Subcutaneous adipose tissue (tissue), 4 donors: ENCODE measurements around the gene HEG1. TPM values are rescaled to one million over a fixed set of nuclear protein-coding genes. Genes with fewer than 3 reads are reported as not detected.

Source experiments
- total RNA-seq, 4 donors: library from RNA; depleted of rRNA; stranded (reverse); fragments of >200 nt; gene quantifications; one replicate each; pipeline ENCODE4 v1.1.0, GENCODE V29; 2016
- TF ChIP-seq, protein P1 (sequence below): fragments of 450-650 bp; IDR thresholded peaks from one replicate; pipeline ENCODE4 v1.5.1; 2016; ENCODE audit warnings: low read depth, mild to moderate bottlenecking, control low read depth, antibody characterized with exemption, moderate library complexity

Gene HEG1, protein sequence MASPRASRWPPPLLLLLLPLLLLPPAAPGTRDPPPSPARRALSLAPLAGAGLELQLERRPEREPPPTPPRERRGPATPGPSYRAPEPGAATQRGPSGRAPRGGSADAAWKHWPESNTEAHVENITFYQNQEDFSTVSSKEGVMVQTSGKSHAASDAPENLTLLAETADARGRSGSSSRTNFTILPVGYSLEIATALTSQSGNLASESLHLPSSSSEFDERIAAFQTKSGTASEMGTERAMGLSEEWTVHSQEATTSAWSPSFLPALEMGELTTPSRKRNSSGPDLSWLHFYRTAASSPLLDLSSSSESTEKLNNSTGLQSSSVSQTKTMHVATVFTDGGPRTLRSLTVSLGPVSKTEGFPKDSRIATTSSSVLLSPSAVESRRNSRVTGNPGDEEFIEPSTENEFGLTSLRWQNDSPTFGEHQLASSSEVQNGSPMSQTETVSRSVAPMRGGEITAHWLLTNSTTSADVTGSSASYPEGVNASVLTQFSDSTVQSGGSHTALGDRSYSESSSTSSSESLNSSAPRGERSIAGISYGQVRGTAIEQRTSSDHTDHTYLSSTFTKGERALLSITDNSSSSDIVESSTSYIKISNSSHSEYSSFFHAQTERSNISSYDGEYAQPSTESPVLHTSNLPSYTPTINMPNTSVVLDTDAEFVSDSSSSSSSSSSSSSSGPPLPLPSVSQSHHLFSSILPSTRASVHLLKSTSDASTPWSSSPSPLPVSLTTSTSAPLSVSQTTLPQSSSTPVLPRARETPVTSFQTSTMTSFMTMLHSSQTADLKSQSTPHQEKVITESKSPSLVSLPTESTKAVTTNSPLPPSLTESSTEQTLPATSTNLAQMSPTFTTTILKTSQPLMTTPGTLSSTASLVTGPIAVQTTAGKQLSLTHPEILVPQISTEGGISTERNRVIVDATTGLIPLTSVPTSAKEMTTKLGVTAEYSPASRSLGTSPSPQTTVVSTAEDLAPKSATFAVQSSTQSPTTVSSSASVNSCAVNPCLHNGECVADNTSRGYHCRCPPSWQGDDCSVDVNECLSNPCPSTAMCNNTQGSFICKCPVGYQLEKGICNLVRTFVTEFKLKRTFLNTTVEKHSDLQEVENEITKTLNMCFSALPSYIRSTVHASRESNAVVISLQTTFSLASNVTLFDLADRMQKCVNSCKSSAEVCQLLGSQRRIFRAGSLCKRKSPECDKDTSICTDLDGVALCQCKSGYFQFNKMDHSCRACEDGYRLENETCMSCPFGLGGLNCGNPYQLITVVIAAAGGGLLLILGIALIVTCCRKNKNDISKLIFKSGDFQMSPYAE (N-terminal part only)
- total RNA-seq = 10 to 100 TPM; 26.7 to 72.5 (median 36.2) TPM

DNA sequence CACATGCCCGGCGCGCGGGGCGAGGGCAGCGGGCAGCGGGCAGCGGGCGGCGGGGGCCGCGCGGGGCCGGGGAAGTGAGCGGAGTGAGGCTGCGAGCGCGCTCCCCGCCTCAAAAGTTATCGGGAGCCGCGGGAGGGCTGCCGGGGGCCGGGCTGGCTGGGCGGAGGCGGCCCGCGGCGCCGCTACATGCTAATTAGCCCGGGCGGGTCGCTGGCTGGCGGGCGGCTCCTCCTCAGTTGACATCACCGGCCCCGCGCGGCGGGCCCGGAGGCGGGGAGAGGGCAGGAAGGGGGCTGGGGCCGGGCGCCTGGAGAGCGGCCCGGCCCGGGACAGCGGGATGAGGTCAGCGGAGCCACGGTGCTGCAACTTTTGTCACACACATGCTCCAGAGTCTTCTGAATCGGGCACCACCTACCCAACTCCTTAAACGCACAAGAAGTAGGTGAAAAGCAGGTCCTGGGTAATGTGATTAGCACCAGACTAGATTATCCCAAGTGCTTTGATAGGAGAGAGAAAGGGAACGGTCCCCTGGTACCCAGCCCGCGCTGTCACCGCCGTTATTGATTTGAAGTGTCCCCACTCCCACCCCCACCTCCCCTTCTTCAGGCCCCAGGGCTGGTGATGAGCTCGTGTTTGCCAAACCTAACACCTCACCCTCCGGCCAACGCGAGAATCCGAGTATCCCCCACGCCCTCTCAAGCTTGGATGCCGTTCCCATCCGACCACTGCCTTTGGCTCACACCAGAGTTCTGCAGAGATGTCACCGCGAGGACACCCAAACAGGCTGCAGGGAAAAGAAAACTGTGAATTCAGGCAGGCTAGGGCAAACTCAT, at the start of gene HEG1:
Gene HEG1, minus strand, starts transcription at position 85 of the 833 bp plus-strand sequence. CDS start 107 bp downstream, outside the sequence.
- TF ChIP-seq, protein P1, sequence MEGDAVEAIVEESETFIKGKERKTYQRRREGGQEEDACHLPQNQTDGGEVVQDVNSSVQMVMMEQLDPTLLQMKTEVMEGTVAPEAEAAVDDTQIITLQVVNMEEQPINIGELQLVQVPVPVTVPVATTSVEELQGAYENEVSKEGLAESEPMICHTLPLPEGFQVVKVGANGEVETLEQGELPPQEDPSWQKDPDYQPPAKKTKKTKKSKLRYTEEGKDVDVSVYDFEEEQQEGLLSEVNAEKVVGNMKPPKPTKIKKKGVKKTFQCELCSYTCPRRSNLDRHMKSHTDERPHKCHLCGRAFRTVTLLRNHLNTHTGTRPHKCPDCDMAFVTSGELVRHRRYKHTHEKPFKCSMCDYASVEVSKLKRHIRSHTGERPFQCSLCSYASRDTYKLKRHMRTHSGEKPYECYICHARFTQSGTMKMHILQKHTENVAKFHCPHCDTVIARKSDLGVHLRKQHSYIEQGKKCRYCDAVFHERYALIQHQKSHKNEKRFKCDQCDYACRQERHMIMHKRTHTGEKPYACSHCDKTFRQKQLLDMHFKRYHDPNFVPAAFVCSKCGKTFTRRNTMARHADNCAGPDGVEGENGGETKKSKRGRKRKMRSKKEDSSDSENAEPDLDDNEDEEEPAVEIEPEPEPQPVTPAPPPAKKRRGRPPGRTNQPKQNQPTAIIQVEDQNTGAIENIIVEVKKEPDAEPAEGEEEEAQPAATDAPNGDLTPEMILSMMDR = no peak

DNA sequence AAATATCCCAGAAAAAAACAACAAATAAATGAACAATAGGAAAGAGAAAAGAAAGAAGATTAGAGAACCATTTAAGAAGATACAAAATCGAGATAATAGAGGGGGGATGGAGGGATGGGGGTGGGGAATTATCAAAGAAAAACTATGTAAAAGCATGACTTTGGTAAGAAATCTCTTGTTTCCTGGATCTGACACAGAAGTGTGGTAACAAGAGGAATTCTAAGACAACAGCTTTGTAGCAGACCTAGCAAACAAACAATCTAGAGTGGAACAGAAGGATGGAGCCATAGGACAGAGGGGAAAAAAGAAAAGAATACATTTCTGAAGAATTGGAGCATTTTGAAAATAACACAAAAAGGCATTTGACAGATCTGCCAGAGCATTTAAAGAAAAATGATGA, 49.3 kb upstream of the HEG1 start:
- TF ChIP-seq, protein P1 = no peak

DNA sequence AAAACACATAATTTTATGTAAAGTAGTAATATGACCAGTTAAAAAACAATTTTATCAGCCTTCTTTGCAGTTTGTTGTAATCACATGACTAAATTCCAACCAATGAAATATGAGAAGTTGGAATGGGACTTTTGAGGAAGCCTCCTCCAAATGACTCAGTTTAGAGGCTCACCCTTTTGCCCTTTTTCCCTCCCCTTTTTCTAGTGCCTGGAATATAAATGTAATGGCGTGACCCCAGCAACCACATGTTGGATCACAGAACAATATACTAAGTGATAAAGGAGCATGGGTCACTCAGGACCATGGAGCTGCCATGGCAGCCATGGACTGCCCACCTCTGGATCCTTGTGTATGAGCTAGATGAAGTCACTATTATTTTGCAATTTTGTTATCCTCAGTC, 48.8 kb upstream of the HEG1 start:
- TF ChIP-seq, protein P1 = no peak

DNA sequence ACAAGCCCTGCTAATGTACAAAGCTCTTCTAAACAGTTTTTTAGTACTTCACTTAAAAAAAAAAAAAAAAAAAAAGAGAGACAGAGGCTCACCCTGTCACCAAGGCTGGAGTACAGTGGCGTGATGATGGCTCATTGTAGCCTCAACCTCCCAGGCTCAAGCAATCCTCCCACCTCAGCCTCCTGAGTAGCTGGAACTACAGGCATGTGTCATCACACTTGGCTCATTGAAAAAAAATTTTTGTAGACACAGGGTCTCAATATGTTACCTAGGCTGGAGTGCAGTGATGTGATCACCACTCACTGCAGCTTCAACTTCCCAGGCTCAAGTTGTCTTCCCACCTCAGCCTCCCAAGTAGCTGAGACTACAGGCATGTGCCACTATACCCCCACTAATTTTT, 47.6 kb upstream of the HEG1 start:
- TF ChIP-seq, protein P1 = no peak

DNA sequence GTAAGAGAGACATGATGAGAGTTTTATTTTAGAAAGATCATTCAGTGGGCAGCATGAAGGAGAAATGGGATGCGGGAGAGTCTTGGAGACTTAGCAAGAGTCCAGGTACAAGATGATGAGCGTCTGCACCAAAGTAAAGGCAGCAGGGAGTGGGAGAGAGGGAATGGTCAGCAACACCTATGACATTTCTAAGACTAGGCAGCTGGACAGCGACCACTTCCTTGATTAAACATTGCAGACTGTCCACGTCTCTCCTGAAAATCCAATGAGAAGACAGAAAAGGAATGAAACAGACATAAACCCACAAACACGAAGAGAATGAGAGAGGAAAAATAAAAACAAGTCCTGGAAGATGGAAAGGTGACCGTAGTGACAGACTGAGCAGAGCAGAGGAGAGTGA, 46.7 kb upstream of the HEG1 start:
- TF ChIP-seq, protein P1 = no peak

DNA sequence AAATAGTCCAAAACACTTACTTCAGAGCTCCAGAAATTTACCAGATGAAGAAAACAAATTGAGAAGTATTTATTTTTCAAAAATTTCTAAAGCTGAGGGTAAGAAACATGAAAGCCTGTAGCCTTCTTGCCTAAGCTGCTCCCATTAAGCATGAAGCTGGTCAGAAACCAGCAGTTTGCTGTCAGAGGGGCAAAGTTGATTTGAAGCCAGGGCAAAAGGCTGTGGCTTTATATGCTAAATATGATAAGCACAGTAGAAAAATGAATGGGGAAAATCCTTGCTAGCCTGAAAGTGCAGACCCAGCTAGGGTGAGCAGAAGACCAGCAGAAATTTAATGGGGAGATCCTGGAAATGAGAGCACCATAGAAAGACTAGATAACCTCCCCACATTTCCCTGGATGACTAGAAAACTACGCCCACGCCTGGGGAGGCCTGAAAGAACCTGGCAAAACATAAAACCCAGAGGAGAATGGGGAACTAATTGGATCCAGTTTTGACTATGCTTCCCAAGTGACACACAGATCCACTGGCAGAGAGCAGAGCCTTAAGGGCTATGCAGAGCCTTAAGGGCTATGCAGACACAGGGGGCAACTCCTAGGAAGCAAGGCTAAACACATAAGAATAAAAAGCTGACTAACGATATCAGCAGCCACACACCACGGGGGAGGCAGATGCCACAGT, 43.0 kb upstream of the HEG1 start:
- TF ChIP-seq, protein P1 = no peak
